ENCODE data around the gene NEK1.

GRCh38 chr4:169485791-169486742, 126.3 kb downstream of the NEK1 start:
- TF ChIP-seq CTCF (IDR thresholded peaks at IDR 0.05; ENCODE audit: low read depth, low read length), result peak; percentile 91
- no peak for TF ChIP-seq EZH2phosphoT487 (IDR thresholded peaks at IDR 0.05; ENCODE audit: low read depth)
